HL-60 (cell line): ENCODE measurements around the gene DCPS.

ENCODE experiments used
- DNase-seq, 2 experiments: peaks; one replicate each; pipeline ENCODE4 v3.0.0-alpha.2; 2010 to 2020; ENCODE audit warnings: low read depth in 1 of 2, low spot score in 1 of 2
- H3K27ac ChIP-seq: fragments of 250-450 bp; sonication (Bioruptor Pico); replicated peaks from 2 replicates; pipeline ENCODE4 v1.5.1; 2020; ENCODE audit warnings: mild to moderate bottlenecking, moderate library complexity
- H3K27me3 ChIP-seq: fragments of 250-450 bp; sonication (Bioruptor Pico); 2 replicates; pipeline ENCODE4 v1.5.1; 2021; ENCODE audit warnings: mild to moderate bottlenecking, moderate library complexity; ENCODE audit not compliant: insufficient read depth, poor library complexity, severe bottlenecking
- H3K4me3 ChIP-seq: replicated peaks from 2 replicates; pipeline ENCODE4 v1.5.1; 2011; ENCODE audit warnings: mild to moderate bottlenecking, control low read depth, low read length; ENCODE audit not compliant: insufficient read depth
- GABPA ChIP-seq: IDR thresholded peaks from 2 replicates; pipeline ENCODE4 v1.6.1; 2012; ENCODE audit warnings: low read depth
- POLR2AphosphoS5 ChIP-seq: IDR thresholded peaks from 2 replicates; pipeline ENCODE4 v1.6.1; 2012; ENCODE audit warnings: low read depth
- SPI1 ChIP-seq: IDR thresholded peaks from 2 replicates; pipeline ENCODE4 v1.6.1; 2012; ENCODE audit warnings: low read depth, mild to moderate bottlenecking, borderline replicate concordance
- TF ChIP-seq, protein P1 (sequence below): IDR thresholded peaks from one replicate; pipeline ENCODE4 v1.5.1; 2011; ENCODE audit warnings: low read length, control low read depth, inconsistent platforms; ENCODE audit not compliant: insufficient read depth
- TF ChIP-seq, protein P2 (sequence below): IDR thresholded peaks from 2 replicates; pipeline ENCODE4 v1.6.1; 2012; ENCODE audit warnings: low read depth; ENCODE audit not compliant: insufficient replicate concordance

The DCPS gene

DNA sequence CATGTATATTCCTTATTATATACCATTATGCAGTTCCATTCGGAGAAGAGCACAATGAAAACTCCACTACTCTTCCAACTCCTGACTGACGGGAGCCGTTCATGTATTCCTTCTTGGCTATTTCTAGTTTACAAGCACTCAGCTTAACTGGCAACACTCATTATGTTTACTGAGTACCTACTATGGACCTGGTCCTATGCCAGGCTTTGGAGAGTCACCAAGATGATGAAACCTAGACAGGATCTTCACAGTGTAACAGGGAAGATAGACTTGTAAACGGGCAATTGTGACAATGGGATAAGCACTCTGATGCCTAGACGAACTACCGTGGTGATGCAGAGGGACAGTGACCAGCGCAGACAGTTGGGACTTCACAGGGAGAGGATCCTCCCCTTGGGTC is 29.3 kb downstream of the DCPS start:
- DNase-seq, result no peak
- TF ChIP-seq, protein P1, sequence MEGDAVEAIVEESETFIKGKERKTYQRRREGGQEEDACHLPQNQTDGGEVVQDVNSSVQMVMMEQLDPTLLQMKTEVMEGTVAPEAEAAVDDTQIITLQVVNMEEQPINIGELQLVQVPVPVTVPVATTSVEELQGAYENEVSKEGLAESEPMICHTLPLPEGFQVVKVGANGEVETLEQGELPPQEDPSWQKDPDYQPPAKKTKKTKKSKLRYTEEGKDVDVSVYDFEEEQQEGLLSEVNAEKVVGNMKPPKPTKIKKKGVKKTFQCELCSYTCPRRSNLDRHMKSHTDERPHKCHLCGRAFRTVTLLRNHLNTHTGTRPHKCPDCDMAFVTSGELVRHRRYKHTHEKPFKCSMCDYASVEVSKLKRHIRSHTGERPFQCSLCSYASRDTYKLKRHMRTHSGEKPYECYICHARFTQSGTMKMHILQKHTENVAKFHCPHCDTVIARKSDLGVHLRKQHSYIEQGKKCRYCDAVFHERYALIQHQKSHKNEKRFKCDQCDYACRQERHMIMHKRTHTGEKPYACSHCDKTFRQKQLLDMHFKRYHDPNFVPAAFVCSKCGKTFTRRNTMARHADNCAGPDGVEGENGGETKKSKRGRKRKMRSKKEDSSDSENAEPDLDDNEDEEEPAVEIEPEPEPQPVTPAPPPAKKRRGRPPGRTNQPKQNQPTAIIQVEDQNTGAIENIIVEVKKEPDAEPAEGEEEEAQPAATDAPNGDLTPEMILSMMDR, result no peak
- H3K27ac ChIP-seq, result no peak overlapping the region
- H3K4me3 ChIP-seq, result no peak overlapping the region
- H3K27me3 ChIP-seq, result no peaks in the 10 kb centered on the region

DNA sequence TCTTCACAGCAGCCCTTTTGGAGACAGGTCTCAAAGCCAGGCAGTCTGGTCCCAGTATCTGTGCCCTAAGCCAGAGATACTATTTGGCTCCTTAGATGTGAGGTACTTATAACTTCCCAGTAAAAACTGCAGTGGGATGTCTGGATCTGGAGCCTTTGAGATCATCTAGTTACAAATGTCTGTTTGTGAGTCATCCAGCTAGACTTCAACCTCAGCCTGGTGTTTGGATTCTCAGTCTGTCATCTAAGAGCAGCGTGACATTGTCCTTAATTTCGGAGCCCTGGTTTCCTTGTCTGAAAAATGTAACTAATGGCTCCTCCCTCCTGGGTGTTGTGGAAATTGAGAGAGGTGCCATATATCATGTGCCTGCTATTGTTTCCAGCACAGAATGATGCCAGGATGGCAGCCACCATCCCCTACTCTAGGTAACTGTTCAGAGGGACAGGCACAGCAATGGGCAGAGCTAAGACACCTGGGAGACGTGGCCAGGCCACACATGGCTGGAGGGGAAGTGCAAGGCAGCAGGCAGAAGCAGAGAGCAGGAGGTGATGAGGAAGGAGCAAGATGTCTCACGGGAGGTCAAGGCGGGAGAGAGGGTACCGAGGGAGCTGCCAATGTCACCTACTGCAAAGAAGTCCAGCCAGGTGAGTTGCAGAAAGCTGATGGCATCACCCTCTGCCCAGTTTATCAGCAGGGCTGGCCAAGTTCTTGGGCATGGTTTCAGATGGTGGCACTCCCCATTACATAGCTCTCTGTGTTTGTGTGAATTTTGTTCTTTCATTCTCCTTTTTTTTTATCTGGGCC is 31.0 kb downstream of the DCPS start:
- H3K27me3 ChIP-seq, result no peaks in the 10 kb centered on the region
- no peak overlapping the region for H3K4me3 ChIP-seq
- H3K27ac ChIP-seq, result peak overlapping the region; percentile 65; the same call in 1 of the 2 replicates
- peak; percentile 51; the same call in 1 of the 2 replicates for TF ChIP-seq SPI1
- TF ChIP-seq, protein P2, sequence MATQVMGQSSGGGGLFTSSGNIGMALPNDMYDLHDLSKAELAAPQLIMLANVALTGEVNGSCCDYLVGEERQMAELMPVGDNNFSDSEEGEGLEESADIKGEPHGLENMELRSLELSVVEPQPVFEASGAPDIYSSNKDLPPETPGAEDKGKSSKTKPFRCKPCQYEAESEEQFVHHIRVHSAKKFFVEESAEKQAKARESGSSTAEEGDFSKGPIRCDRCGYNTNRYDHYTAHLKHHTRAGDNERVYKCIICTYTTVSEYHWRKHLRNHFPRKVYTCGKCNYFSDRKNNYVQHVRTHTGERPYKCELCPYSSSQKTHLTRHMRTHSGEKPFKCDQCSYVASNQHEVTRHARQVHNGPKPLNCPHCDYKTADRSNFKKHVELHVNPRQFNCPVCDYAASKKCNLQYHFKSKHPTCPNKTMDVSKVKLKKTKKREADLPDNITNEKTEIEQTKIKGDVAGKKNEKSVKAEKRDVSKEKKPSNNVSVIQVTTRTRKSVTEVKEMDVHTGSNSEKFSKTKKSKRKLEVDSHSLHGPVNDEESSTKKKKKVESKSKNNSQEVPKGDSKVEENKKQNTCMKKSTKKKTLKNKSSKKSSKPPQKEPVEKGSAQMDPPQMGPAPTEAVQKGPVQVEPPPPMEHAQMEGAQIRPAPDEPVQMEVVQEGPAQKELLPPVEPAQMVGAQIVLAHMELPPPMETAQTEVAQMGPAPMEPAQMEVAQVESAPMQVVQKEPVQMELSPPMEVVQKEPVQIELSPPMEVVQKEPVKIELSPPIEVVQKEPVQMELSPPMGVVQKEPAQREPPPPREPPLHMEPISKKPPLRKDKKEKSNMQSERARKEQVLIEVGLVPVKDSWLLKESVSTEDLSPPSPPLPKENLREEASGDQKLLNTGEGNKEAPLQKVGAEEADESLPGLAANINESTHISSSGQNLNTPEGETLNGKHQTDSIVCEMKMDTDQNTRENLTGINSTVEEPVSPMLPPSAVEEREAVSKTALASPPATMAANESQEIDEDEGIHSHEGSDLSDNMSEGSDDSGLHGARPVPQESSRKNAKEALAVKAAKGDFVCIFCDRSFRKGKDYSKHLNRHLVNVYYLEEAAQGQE, result no peak
- TF ChIP-seq, protein P1, result no peak
- DNase-seq, result peak in 1 of 2 experiments; percentile 21

DNA sequence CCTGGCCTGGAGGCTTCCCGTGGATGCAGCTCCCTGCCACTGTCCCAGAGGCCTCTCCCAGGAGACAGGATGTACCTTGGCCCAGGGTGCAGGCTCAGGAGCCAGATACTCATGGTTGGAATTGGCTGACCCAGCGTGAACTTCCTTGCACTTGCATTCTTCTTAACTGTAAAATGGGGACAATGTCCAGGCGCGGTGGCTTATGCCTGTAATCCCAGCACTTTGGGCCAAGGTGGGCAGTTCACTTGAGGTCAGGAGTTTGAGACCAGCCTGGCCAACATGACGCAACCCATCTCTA is 31.6 kb downstream of the DCPS start:
- Histone ChIP-seq H3K27ac (peak overlapping the region; percentile 65), H3K27me3 (no peaks in the 10 kb centered on the region), H3K4me3 (no peak overlapping the region)
- TF ChIP-seq, protein P1, result no peak
- TF ChIP-seq, protein P2, result no peak
- no peak for TF ChIP-seq GABPA
- TF ChIP-seq SPI1, result no peak
- TF ChIP-seq POLR2AphosphoS5, result no peak
- no peak for DNase-seq

- Histone ChIP-seq H3K27me3 (no peaks in the 10 kb centered on the region), H3K27ac (peak overlapping the region; percentile 65), H3K4me3 (no peak overlapping the region)
- peak in 1 of 2 experiments; percentile 38 for DNase-seq
- TF ChIP-seq, protein P1, result no peak
- TF ChIP-seq SPI1 (no peak), GABPA (no peak), POLR2AphosphoS5 (no peak)
- TF ChIP-seq, protein P2, result no peak
Observed at GRCh38 chr11:126336138-126336541, 32.3 kb downstream of the DCPS start.
